GM12892 (cell line): ENCODE measurements around the gene PLPP2.

Experiments used
- POLR2A ChIP-seq: IDR thresholded peaks from 2 replicates; pipeline ENCODE4 v1.6.1; 2011; ENCODE audit warnings: low read depth, low read length, control low read depth
- POLR2AphosphoS5 ChIP-seq: IDR thresholded peaks from 2 replicates; pipeline ENCODE4 v1.6.1; 2011; ENCODE audit warnings: low read depth, low read length, control low read depth
- TAF1 ChIP-seq: IDR thresholded peaks from 2 replicates; pipeline ENCODE4 v1.6.1; 2011; ENCODE audit warnings: low read depth, mild to moderate bottlenecking, control low read depth, low read length, borderline replicate concordance

DNA sequence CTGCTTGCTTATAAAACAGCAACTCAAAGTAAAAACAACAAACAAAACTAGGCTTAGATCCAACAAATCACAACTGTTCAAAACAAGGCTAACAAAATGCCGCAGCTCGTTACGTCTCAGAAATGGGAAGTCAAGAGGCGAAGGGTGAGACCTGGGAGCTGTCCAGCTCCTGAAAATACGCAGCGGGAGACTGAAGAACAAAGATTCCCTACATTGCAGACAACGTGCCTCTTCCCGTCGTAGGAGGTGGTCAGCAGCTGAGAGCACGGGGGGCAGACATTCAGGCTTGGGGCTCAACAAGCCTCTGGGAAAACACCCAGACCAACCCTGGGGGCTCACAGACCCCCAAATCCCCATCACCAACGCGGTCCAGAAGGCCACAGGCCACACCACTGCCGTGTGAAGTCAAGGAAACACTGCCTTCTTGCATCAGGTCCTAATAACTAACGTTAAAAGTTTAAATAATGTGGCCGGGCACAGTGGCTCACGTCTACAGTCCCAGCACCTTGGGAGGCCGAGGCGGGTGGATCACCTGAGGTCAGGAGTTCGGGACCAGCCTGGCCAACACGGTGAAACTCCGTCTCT, 13.5 kb downstream of the PLPP2 start:
- TF ChIP-seq POLR2A (no peak), TAF1 (no peak), POLR2AphosphoS5 (no peak)
